Mucosa of stomach (tissue), 1 donor: ENCODE results near the gene C9orf78.
A peak's percentile ranks its signal among the peaks of the same experiment; 100 is the strongest.

ENCODE experiments used
- H3K27me3 ChIP-seq: one replicate; pipeline ENCODE4 v1.7.0; 2013; ENCODE audit warnings: mild to moderate bottlenecking, low read length; ENCODE audit not compliant: control insufficient read depth, insufficient read depth
- H3K36me3 ChIP-seq: one replicate; pipeline ENCODE4 v1.7.0; 2013; ENCODE audit warnings: low read length; ENCODE audit not compliant: control insufficient read depth, insufficient read depth
- H3K4me1 ChIP-seq: one replicate; pipeline ENCODE4 v1.7.0; 2013; ENCODE audit warnings: mild to moderate bottlenecking, low read length; ENCODE audit not compliant: control insufficient read depth, insufficient read depth
- H3K4me3 ChIP-seq: one replicate; pipeline ENCODE4 v1.7.0; 2013; ENCODE audit warnings: low read length
- H3K9ac ChIP-seq: one replicate; pipeline ENCODE4 v1.7.0; 2013; ENCODE audit warnings: mild to moderate bottlenecking, low read length, moderate library complexity
- H3K9me3 ChIP-seq: one replicate; pipeline ENCODE4 v1.7.0; 2013; ENCODE audit warnings: mild to moderate bottlenecking, low read length, moderate library complexity; ENCODE audit not compliant: control insufficient read depth
- donor health status: Pancreatic carcinoma.

C9orf78 gene

GRCh38 chr9:129835128-129835859 lies at the start of gene C9orf78, which contains the start of gene USP20:
Gene C9orf78, minus strand, starts transcription at chr9:129835275. Its CDS starts 54 bp downstream, at chr9:129835221.
Gene USP20, plus strand, starts transcription at chr9:129835458. Its CDS starts 17,098 bp downstream, at chr9:129852556.
- H3K9me3 ChIP-seq: no peaks in the 10 kb centered on the region
- H3K4me1 ChIP-seq: peaks cover 14% of the 10 kb centered on the region
- peak within 1 kb of the TSS; percentile 100 for H3K4me3 ChIP-seq
- H3K9ac ChIP-seq: peak within 1 kb of the TSS; percentile 92
- no peaks in the 10 kb centered on the region for H3K27me3 ChIP-seq
- no peaks in the 10 kb centered on the region for H3K36me3 ChIP-seq

GRCh38 chr9:129884220-129885017 lies 49.3 kb upstream of the C9orf78 start:
- peak overlapping the region; percentile 34 for H3K4me3 ChIP-seq
- peak overlapping the region; percentile 61 for H3K9ac ChIP-seq
- peaks cover 4% of the 10 kb centered on the region for H3K36me3 ChIP-seq
- peaks cover 28% of the 10 kb centered on the region for H3K4me1 ChIP-seq
- no peaks in the 10 kb centered on the region for H3K9me3 ChIP-seq
- no peaks in the 10 kb centered on the region for H3K27me3 ChIP-seq

GRCh38 chr9:129881547-129882324 lies 46.7 kb upstream of the C9orf78 start:
- no peak overlapping the region for H3K9ac ChIP-seq

GRCh38 chr9:129880654-129881546 lies 45.8 kb upstream of the C9orf78 start:
- H3K4me3 ChIP-seq: no peak overlapping the region
- no peak overlapping the region for H3K9ac ChIP-seq
- H3K36me3 ChIP-seq: peaks cover 4% of the 10 kb centered on the region
- no peaks in the 10 kb centered on the region for H3K9me3 ChIP-seq
- no peaks in the 10 kb centered on the region for H3K27me3 ChIP-seq
- peaks cover 19% of the 10 kb centered on the region for H3K4me1 ChIP-seq

More at GRCh38 chr9:129881547-129882324, 46.7 kb upstream of the C9orf78 start:
- no peak overlapping the region for H3K4me3 ChIP-seq
- peaks cover 4% of the 10 kb centered on the region for H3K36me3 ChIP-seq
- H3K27me3 ChIP-seq: no peaks in the 10 kb centered on the region
- no peaks in the 10 kb centered on the region for H3K9me3 ChIP-seq
- H3K4me1 ChIP-seq: peaks cover 26% of the 10 kb centered on the region

- peaks cover 10% of the 10 kb centered on the region for H3K36me3 ChIP-seq
- H3K9ac ChIP-seq: no peak overlapping the region
- no peaks in the 10 kb centered on the region for H3K9me3 ChIP-seq
- H3K4me3 ChIP-seq: no peak overlapping the region
- H3K4me1 ChIP-seq: peaks cover 13% of the 10 kb centered on the region
- no peaks in the 10 kb centered on the region for H3K27me3 ChIP-seq
Observed at GRCh38 chr9:129879991-129880653, 45.0 kb upstream of the C9orf78 start.

DNA sequence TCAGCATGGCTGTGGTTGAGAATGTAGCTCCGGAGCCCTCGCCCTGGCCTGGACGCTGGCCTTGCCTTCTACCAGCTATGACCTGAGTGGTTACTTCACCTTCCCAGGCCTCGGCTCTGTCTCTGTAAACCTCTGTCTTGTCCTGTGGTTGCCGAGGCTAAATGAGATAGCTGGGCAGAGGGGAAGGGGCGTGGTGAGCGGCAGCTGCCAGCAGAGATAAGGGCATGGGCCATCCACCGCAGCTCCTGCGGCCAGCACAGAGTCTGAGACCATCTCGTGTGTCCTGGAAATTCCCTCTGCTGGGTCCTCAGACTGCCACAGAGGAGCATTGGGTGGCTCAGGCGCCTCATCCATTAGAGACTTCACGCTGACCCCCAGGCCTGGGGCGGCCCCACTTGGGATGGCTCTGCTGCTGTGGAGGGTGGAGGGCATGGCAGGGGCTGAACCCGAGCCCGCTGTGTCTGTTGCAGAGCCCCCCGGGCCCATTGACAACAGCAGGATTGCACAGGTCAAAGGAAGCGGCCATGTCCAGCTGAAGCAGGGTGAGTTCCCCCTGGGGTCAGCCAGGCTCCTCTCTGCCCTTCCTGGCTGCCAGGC lies 44.1 kb upstream of the C9orf78 start:
- Histone ChIP-seq H3K9me3 (no peaks in the 10 kb centered on the region), H3K27me3 (no peaks in the 10 kb centered on the region), H3K9ac (no peak overlapping the region), H3K4me3 (no peak overlapping the region), H3K4me1 (peaks cover 5% of the 10 kb centered on the region), H3K36me3 (peaks cover 10% of the 10 kb centered on the region)

DNA sequence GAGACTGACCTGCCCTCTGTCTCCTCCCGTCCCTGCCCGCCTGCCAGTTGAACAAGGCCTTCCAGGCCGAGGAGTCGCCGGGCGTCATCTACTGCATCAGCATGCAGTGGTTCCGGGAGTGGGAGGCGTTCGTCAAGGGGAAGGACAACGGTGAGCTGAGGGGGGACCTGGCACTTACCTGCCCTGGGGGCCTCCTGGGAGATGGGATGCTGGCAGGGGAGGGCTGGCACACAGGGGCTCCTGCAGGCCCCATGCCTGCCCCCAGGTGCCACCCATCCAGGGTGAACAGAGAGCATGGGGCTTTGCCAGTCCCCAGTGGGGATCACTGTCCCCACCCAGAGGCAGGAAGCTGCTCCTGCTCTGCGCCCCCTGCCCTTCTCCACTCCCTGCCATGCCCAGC lies 43.2 kb upstream of the C9orf78 start:
- peaks cover 10% of the 10 kb centered on the region for H3K36me3 ChIP-seq
- no peaks in the 10 kb centered on the region for H3K9me3 ChIP-seq
- no peaks in the 10 kb centered on the region for H3K4me1 ChIP-seq
- H3K9ac ChIP-seq: no peak overlapping the region
- H3K4me3 ChIP-seq: no peak overlapping the region
- no peaks in the 10 kb centered on the region for H3K27me3 ChIP-seq

- Histone ChIP-seq H3K4me3 (no peak overlapping the region), H3K9ac (no peak overlapping the region), H3K4me1 (no peaks in the 10 kb centered on the region), H3K36me3 (peaks cover 10% of the 10 kb centered on the region), H3K9me3 (no peaks in the 10 kb centered on the region), H3K27me3 (no peaks in the 10 kb centered on the region)
Observed at GRCh38 chr9:129876815-129877214, 41.7 kb upstream of the C9orf78 start.

- H3K4me1 ChIP-seq: no peaks in the 10 kb centered on the region
- H3K9me3 ChIP-seq: no peaks in the 10 kb centered on the region
- peaks cover 6% of the 10 kb centered on the region for H3K36me3 ChIP-seq
Observed at GRCh38 chr9:129875687-129876395, 40.8 kb upstream of the C9orf78 start.

DNA sequence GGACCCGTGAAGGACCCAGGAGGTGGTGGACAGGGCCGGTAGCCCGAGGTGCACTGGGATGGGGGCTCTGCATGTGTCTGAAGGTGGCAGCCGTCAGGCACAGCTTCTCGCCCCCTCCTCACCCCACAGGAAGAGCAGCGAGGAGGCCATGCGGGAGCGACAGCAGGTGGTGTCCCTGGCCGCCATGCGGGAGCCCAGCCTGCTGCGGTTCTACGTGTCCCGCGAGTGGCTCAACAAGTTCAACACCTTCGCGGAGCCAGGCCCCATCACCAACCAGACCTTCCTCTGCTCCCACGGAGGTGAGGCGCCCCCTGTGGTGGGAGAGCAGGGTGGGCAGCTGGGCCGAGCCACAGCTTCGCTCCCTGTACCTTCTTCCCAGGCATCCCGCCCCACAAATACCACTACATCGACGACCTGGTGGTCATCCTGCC lies 40.1 kb upstream of the C9orf78 start:
- Histone ChIP-seq H3K9ac (no peak overlapping the region), H3K4me1 (no peaks in the 10 kb centered on the region), H3K9me3 (no peaks in the 10 kb centered on the region), H3K36me3 (peaks cover 6% of the 10 kb centered on the region), H3K4me3 (no peak overlapping the region), H3K27me3 (no peaks in the 10 kb centered on the region)

More at GRCh38 chr9:129875687-129876395, 40.8 kb upstream of the C9orf78 start:
- Histone ChIP-seq H3K4me3 (no peak overlapping the region), H3K9ac (no peak overlapping the region), H3K27me3 (no peaks in the 10 kb centered on the region)
